CD4-positive, alpha-beta T cell (primary cell): ENCODE results near the gene RESP18. TPM values are rescaled to one million over a fixed set of nuclear protein-coding genes. Genes with fewer than 3 reads are reported as not detected.
A peak's percentile ranks its signal among the peaks of the same experiment; 100 is the strongest.

Experiments used
- ATAC-seq: fragments of 200-7000 bp; cut with Tn5 transposase; one replicate; pipeline ENCODE4 v1.10.0; 2022; ENCODE audit warnings: mild to moderate bottlenecking; ENCODE audit not compliant: poor library complexity
- CTCF ChIA-PET: fragments of 350-600 bp; sonication (Branson Sonifier 250); formaldehyde crosslinking; loops from one replicate; lab custom pipeline; 2021; ENCODE audit warnings: antibody characterized with exemption, inconsistent platforms; lab: Charles Lee
- POLR2A ChIA-PET: fragments of 350-600 bp; sonication (Branson Sonifier 250); formaldehyde crosslinking; loops from one replicate; lab custom pipeline; 2021; ENCODE audit warnings: antibody characterized with exemption, inconsistent platforms; lab: Charles Lee
- DNase-seq, 14 experiments: peaks; one replicate each; pipeline ENCODE4 v3.0.0-alpha.2; 2013 to 2020; ENCODE audit warnings: mixed read lengths in 2 of 14
- H3K27ac ChIP-seq, 2 donors: one replicate each; pipeline versions ENCODE4 v1.5.1 to v1.7.0; 2013; ENCODE audit warnings: low read length in 2 of 2, low read depth in 1 of 2, mild to moderate bottlenecking in 1 of 2
- H3K27me3 ChIP-seq, 2 experiments: 1 replicate in 1 of 2; 2 replicates in 1 of 2; pipeline versions ENCODE4 v1.6.1 to v1.7.0; 2013; ENCODE audit warnings: low read length in 2 of 2, control low read depth in 1 of 2, mild to moderate bottlenecking in 1 of 2, moderate library complexity in 1 of 2; ENCODE audit not compliant: insufficient read depth in 2 of 2, control insufficient read depth in 1 of 2
- H3K36me3 ChIP-seq: one replicate; pipeline ENCODE4 v1.6.1; 2013; ENCODE audit warnings: low read length, control low read depth; ENCODE audit not compliant: insufficient read depth
- H3K4me1 ChIP-seq: one replicate; pipeline ENCODE4 v1.6.1; 2013; ENCODE audit warnings: low read length, control low read depth; ENCODE audit not compliant: insufficient read depth
- H3K4me3 ChIP-seq: one replicate; pipeline ENCODE4 v1.5.1; 2013; ENCODE audit warnings: mild to moderate bottlenecking, low read length, moderate library complexity
- H3K9me3 ChIP-seq, 2 experiments: 1 replicate in 1 of 2; 2 replicates in 1 of 2; pipeline versions ENCODE4 v1.6.1 to v1.7.0; 2013; ENCODE audit warnings: low read length in 2 of 2, mild to moderate bottlenecking in 2 of 2, control low read depth in 1 of 2, moderate library complexity in 1 of 2; ENCODE audit not compliant: control insufficient read depth in 1 of 2, insufficient read depth in 1 of 2
- H3K27ac Mint-ChIP-seq: one replicate; pipeline ENCODE4 v1.8.0; 2020; ENCODE audit warnings: mixed read lengths
- H3K27me3 Mint-ChIP-seq: one replicate; pipeline ENCODE4 v1.8.0; 2021; ENCODE audit warnings: mixed read lengths
- H3K36me3 Mint-ChIP-seq: one replicate; pipeline ENCODE4 v1.8.0; 2021; ENCODE audit warnings: low read depth, mixed read lengths
- H3K4me1 Mint-ChIP-seq: one replicate; pipeline ENCODE4 v1.8.0; 2021; ENCODE audit warnings: low read depth, mixed read lengths
- H3K4me3 Mint-ChIP-seq: one replicate; pipeline ENCODE4 v1.8.0; 2020; ENCODE audit warnings: mild to moderate bottlenecking, mixed read lengths
- H3K9me3 Mint-ChIP-seq: one replicate; pipeline ENCODE4 v1.8.0; 2020; ENCODE audit warnings: mixed read lengths
- CTCF ChIP-seq: fragments of 200-600 bp; IDR thresholded peaks from one replicate; pipeline ENCODE4 v1.8.0; 2022; ENCODE audit warnings: antibody characterized with exemption, mild to moderate bottlenecking
- intact Hi-C, 2 experiments: fragments of 100-400 bp; cut with DNase I in 1 of 2; cut with micrococcal nuclease in 1 of 2; formaldehyde crosslinking; loops; one replicate each; pipeline versions ENCODE4 v1.15.1 to v1.9.0; 2023 to 2025; cut with DNase I, micrococcal nuclease
- total RNA-seq, 174 experiments: library from RNA in 2 of 174; stranded (reverse) in 2 of 174; gene quantifications; one replicate each; pipeline ENCODE4 v1.2.3 and lab custom pipeline; 2021 to 2026

The RESP18 gene
- total RNA-seq, 2 experiments from 2014 or later, result not detected

DNA sequence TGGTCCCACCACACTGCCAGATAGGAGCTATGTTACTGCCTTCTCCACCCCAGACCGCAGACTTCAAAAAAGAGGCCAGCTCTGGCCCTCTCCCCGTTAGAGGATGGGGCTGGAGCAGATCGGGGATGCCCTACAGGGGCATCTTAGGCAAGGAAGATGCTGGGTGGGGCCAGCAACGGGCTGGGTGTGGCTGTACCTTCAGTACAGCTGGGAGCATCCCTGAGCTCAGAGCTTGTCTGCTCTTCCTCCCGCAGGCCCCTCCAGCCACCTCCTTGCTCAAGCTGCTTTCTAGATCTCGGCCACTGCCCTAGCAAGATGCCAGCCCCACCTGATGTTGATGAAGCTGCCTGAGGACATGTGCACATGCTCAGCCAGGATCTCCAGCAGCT lies 33.2 kb downstream of the RESP18 start:
- Mint-ChIP-seq H3K4me3 (no peak overlapping the region), H3K27ac (no peak overlapping the region), H3K9me3 (no peaks in the 10 kb centered on the region), H3K36me3 (no peaks in the 10 kb centered on the region), H3K4me1 (peaks cover 29% of the 10 kb centered on the region), H3K27me3 (peaks cover 41% of the 10 kb centered on the region)
- no peak for TF ChIP-seq CTCF
- Histone ChIP-seq H3K27me3 (peaks cover 9 to 14% of the 10 kb centered on the region in 2 experiments), H3K9me3 (peaks cover 0 to 6% of the 10 kb centered on the region in 2 experiments), H3K27ac (no peak overlapping the region), H3K4me3 (no peak overlapping the region), H3K36me3 (no peaks in the 10 kb centered on the region), H3K4me1 (peaks cover 28% of the 10 kb centered on the region)
- DNase-seq (peak in 1 of 14 experiments; percentile 26), ATAC-seq (no peak)
- intact Hi-C loops, result loop anchor here (2.0 to 10.0 kb wide), 5 partner anchors 88 to 245 kb away; partner anchors contain the start of genes CHPF (in 1 of the 2), CNPPD1 (in 1 of the 2), DNPEP (in 1 of the 2) and RETREG2 (in 1 of the 2)
- POLR2A ChIA-PET, result interaction anchor here (1.0 to 1.4 kb wide), 3 partner anchors 20 to 140 kb away, joined by 3 to 5 read pairs (median 3); partner anchors contain the start of genes CNPPD1 and DNAJB2
- CTCF ChIA-PET, result interaction anchor here (0.8 to 1.4 kb wide), 6 partner anchors 20 to 145 kb away, joined by 3 to 5 read pairs (median 3); partner anchors contain the start of genes ANKZF1, ATG9A, DNAJB2 and NHEJ1

DNA sequence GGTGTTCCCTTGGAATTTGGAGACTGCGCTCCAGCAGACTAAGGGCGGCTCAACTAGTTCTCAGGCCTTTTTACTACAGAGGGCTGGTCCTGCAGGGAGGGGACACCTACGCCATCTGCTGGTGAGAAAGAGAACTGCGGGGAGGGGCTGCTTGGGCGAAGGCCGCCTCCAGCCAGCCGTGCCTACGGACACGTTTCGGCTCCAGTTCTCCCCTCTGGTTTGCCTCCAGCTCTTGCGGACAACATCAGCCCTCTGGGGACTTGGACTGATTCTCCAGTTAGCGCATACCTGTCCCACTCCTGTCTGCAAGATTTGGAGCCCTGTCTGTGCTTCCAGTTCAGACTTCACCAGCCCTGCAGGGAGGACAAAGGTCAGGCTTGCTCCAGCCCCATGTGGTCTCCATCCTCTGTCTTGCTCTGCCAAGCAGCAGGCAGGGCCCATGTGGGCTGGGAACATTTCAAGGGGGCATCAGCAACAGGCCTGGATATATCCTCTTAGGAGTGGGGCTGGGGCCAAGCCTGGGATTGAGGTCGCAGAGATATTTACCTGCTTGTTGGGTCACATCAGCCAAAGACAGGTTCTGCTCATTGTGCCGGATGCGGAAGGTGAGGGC lies 33.7 kb downstream of the RESP18 start:
- Histone ChIP-seq H3K27ac (no peak overlapping the region), H3K4me1 (peaks cover 33% of the 10 kb centered on the region), H3K27me3 (peaks cover 7 to 13% of the 10 kb centered on the region in 2 experiments), H3K9me3 (peaks cover 0 to 6% of the 10 kb centered on the region in 2 experiments), H3K4me3 (no peak overlapping the region), H3K36me3 (no peaks in the 10 kb centered on the region)
- intact Hi-C loops, result loop anchor here (1.0 to 10.0 kb wide), 8 partner anchors 22 to 246 kb away; partner anchors contain the start of genes NHEJ1 (in 2 of the 2), CHPF (in 1 of the 2), CNPPD1 (in 1 of the 2) and DNPEP (in 1 of the 2)
- peak overlapping the region; percentile 25 for H3K4me3 Mint-ChIP-seq
- ChIA-PET CTCF (interaction anchor here (0.9 to 1.4 kb wide), 5 partner anchors 19 to 144 kb away, joined by 3 to 5 read pairs (median 3); partner anchors contain the start of genes ANKZF1, ATG9A and DNAJB2), POLR2A (interaction anchor here (1.0 to 1.4 kb wide), 3 partner anchors 20 to 139 kb away, joined by 3 to 5 read pairs (median 3); partner anchors contain the start of genes CNPPD1 and DNAJB2)
- TF ChIP-seq CTCF, result peak; percentile 100
- no peaks in the 10 kb centered on the region for H3K36me3 Mint-ChIP-seq
- H3K4me1 Mint-ChIP-seq, result peaks cover 32% of the 10 kb centered on the region
- peaks cover 38% of the 10 kb centered on the region for H3K27me3 Mint-ChIP-seq
- ATAC-seq (peak; percentile 58), DNase-seq (peak; percentile 78 to 91 (median 87))
- H3K9me3 Mint-ChIP-seq, result no peaks in the 10 kb centered on the region
- H3K27ac Mint-ChIP-seq, result no peak overlapping the region

DNA sequence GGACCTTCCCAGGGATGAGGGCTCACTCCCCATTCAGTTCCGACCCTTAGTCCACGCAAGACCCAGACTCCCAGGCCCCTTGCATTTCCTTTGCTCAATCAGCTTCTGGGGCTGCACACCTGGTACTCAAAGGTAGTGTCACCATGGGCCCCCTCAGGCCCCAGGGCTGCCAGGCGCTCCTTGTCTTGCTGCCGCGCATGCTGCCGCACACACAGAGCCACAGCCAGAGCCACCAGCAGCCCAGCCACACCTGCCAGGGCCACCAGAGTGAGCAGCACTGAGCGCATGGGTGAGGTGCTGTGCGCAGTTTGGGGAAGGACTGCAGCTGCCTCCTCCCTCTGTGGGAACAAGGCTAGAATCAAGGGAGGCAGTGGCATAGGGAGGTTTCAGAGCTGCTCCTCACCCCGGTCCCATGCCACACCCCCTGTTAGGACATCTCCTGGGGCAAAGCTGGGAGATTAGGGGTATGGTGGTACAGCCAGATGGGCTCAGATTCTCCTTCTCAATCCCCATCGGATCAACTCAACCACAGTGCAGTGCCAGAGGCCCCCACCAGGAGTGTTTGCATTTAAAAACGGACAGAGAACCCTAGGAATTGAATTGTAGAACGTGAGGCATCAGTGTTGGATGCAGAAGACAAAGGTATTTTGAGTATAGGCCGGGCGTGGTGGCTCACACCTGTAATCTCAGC lies 34.6 kb downstream of the RESP18 start:
- H3K27ac Mint-ChIP-seq, result no peak overlapping the region
- CTCF ChIA-PET, result interaction anchor here (1.4 kb wide), 2 partner anchors 18 to 68 kb away, joined by 3 to 5 read pairs; partner anchors contain the start of genes ANKZF1, ATG9A and DNAJB2
- DNase-seq, result peak in 1 of 14 experiments; percentile 20

More for the DNA sequence above, 34.6 kb downstream of the RESP18 start:
- peaks cover 33% of the 10 kb centered on the region for H3K4me1 ChIP-seq
- H3K36me3 ChIP-seq, result no peaks in the 10 kb centered on the region
- Mint-ChIP-seq H3K36me3 (no peaks in the 10 kb centered on the region), H3K4me1 (peaks cover 32% of the 10 kb centered on the region), H3K9me3 (no peaks in the 10 kb centered on the region), H3K27me3 (peaks cover 32% of the 10 kb centered on the region), H3K4me3 (no peak overlapping the region)
- H3K4me3 ChIP-seq, result no peak overlapping the region
- no peak for ATAC-seq
- peaks cover 0 to 6% of the 10 kb centered on the region in 2 experiments for H3K9me3 ChIP-seq
- TF ChIP-seq CTCF, result no peak
- POLR2A ChIA-PET, result no interaction called here
- intact Hi-C loops, result loop anchor here (1.0 to 10.0 kb wide), 8 partner anchors 21 to 247 kb away; partner anchors contain the start of genes NHEJ1 (in 2 of the 2), CHPF (in 1 of the 2), CNPPD1 (in 1 of the 2) and DNPEP (in 1 of the 2)
- peaks cover 7 to 11% of the 10 kb centered on the region in 2 experiments for H3K27me3 ChIP-seq
- no peak overlapping the region for H3K27ac ChIP-seq
